Non-pigmented ciliary epithelial cell (primary cell): ENCODE results near the gene HCAR1.
"Not testable (repeated sequence)": the region's sequence is repeated elsewhere in the genome, so short reads cannot be mapped to it uniquely, and the experiment has no call there.

Experiments used
- DNase-seq: peaks from one replicate; pipeline ENCODE4 v3.0.0-alpha.2; 2010; ENCODE audit warnings: low read depth

The HCAR1 gene

GRCh38 chr12:122730215-122731014, at the start of gene HCAR1:
Gene HCAR1 (minus strand): TSS chr12:122730844. CDS start chr12:122730339, 505 bp downstream.
- DNase-seq: no peak

- no peak for DNase-seq
These were observed 26.9 kb upstream of the HCAR1 start for GRCh38 chr12:122757568-122757967.

- DNase-seq: no peak
These were observed 24.1 kb upstream of the HCAR1 start for GRCh38 chr12:122754790-122755189.

- no peak for DNase-seq
These were observed 22.6 kb upstream of the HCAR1 start for GRCh38 chr12:122753319-122753650.

- DNase-seq: peak; percentile 78
These were observed 22.0 kb upstream of the HCAR1 start, which contains the start of gene DENR for GRCh38 chr12:122752464-122753318. Gene DENR (plus strand): TSS chr12:122752824. CDS start chr12:122753702, 878 bp downstream.

GRCh38 chr12:122750781-122751515, 20.3 kb upstream of the HCAR1 start:
- DNase-seq: not testable (repeated sequence)

- no peak for DNase-seq
These were observed 19.1 kb upstream of the HCAR1 start for GRCh38 chr12:122749569-122750332.

- no peak for DNase-seq
These were observed 16.8 kb upstream of the HCAR1 start for GRCh38 chr12:122747224-122748135.

GRCh38 chr12:122743895-122744525, 13.4 kb upstream of the HCAR1 start:
- DNase-seq: no peak

- DNase-seq: no peak
These were observed 9.7 kb upstream of the HCAR1 start for GRCh38 chr12:122740351-122740750.

- DNase-seq: no peak
These were observed 7.9 kb upstream of the HCAR1 start for GRCh38 chr12:122738571-122738970.

GRCh38 chr12:122732611-122733010, 2.0 kb upstream of the HCAR1 start:
- DNase-seq: no peak

- DNase-seq: no peak
These were observed 1.5 kb upstream of the HCAR1 start for GRCh38 chr12:122732170-122732569.

GRCh38 chr12:122729583-122730214, 945 bp downstream of the HCAR1 start:
- no peak for DNase-seq

- DNase-seq: no peak
These were observed 4.5 kb downstream of the HCAR1 start for GRCh38 chr12:122726080-122726558.

- DNase-seq: no peak
These were observed 5.1 kb downstream of the HCAR1 start for GRCh38 chr12:122725452-122726079.

- DNase-seq: no peak
These were observed 5.9 kb downstream of the HCAR1 start for GRCh38 chr12:122724641-122725243.

GRCh38 chr12:122722387-122722786, 8.3 kb downstream of the HCAR1 start:
- no peak for DNase-seq
